ENCODE data around the gene ARHGEF16.

Gene ARHGEF16

GRCh38 chr1:3463891-3464648 lies 9.6 kb downstream of the ARHGEF16 start:
- DNase-seq: peak in 6 of 10 donors; percentile 5 to 80 (median 38)
- intact Hi-C loops (cut with DNase I): no loop called here

GRCh38 chr1:3464649-3465025 lies 10.2 kb downstream of the ARHGEF16 start:
- DNase-seq: peak in 5 of 10 donors; percentile 2 to 69 (median 23)
- intact Hi-C loops (cut with DNase I): no loop called here

- peak in 6 of 10 donors; percentile 3 to 74 (median 31) for DNase-seq
- intact Hi-C loops (cut with DNase I): no loop called here
Observed at GRCh38 chr1:3465091-3465934, 10.8 kb downstream of the ARHGEF16 start.

- DNase-seq: peak in 6 of 10 donors; percentile 3 to 80 (median 18)
- intact Hi-C loops (cut with DNase I): no loop called here
Observed at GRCh38 chr1:3465935-3466321, 11.5 kb downstream of the ARHGEF16 start.

- DNase-seq: peak in 5 of 10 donors; percentile 1 to 81 (median 44)
- intact Hi-C loops (cut with DNase I): no loop called here
Observed at GRCh38 chr1:3466366-3467075, 12.1 kb downstream of the ARHGEF16 start.

- DNase-seq: peak in 5 of 10 donors; percentile 4 to 82 (median 68)
- intact Hi-C loops (cut with DNase I): no loop called here
Observed at GRCh38 chr1:3467096-3468036, 12.9 kb downstream of the ARHGEF16 start.

- intact Hi-C loops (cut with DNase I): no loop called here
- DNase-seq: peak in 6 of 10 donors; percentile 6 to 82 (median 48)
Observed at GRCh38 chr1:3468236-3469103, 14.0 kb downstream of the ARHGEF16 start.

GRCh38 chr1:3469104-3469848 lies 14.8 kb downstream of the ARHGEF16 start:
- peak in 6 of 10 donors; percentile 3 to 83 (median 38) for DNase-seq
- intact Hi-C loops (cut with DNase I): no loop called here

- intact Hi-C loops (cut with DNase I): no loop called here
- peak in 4 of 10 donors; percentile 24 to 80 (median 68) for DNase-seq
Observed at GRCh38 chr1:3469849-3470649, 15.6 kb downstream of the ARHGEF16 start.

GRCh38 chr1:3470650-3471355 lies 16.3 kb downstream of the ARHGEF16 start:
- DNase-seq: peak in 4 of 10 donors; percentile 9 to 79 (median 62)

GRCh38 chr1:3471356-3472087 lies 17.1 kb downstream of the ARHGEF16 start:
- peak in 6 of 10 donors; percentile 39 to 94 (median 72) for DNase-seq
- intact Hi-C loops (cut with DNase I): no loop called here

More at GRCh38 chr1:3470650-3471355, 16.3 kb downstream of the ARHGEF16 start:
- intact Hi-C loops (cut with DNase I): no loop called here

GRCh38 chr1:3472088-3472850 lies 17.8 kb downstream of the ARHGEF16 start:
- intact Hi-C loops (cut with DNase I): no loop called here
- DNase-seq: peak in 3 of 10 donors; percentile 51 to 73 (median 64)

- DNase-seq: peak in 2 of 10 donors; percentile 37 to 59
- intact Hi-C loops (cut with DNase I): no loop called here
Observed at GRCh38 chr1:3472906-3473305, 18.4 kb downstream of the ARHGEF16 start.

- peak in 1 of 10 donors; percentile 79 for DNase-seq
- intact Hi-C loops (cut with DNase I): no loop called here
Observed at GRCh38 chr1:3473381-3473844, 18.9 kb downstream of the ARHGEF16 start.

GRCh38 chr1:3474016-3474415 lies 19.6 kb downstream of the ARHGEF16 start:
- no peak for DNase-seq
- intact Hi-C loops (cut with DNase I): no loop called here

Measured in posterior cingulate gyrus (tissue), 11 donors.